ENCODE measurements around the gene ETFA.

GRCh38 chr15:76245072-76245610 is 66.1 kb downstream of the ETFA start:
- TF ChIP-seq ARID3A (IDR thresholded peaks at IDR 0.05; ENCODE audit: borderline replicate concordance, low read depth, low read length) (no peak), NONO (IDR thresholded peaks at IDR 0.05; ENCODE audit: low read depth in 2 of 2, low read length in 1 of 2) (no peak), ZNF354B (CRISPR knock-in tag; IDR thresholded peaks at IDR 0.05) (no peak), MAFK (IDR thresholded peaks at IDR 0.05; ENCODE audit: low read length) (no peak), ARHGAP35 (IDR thresholded peaks at IDR 0.05; ENCODE audit: partially characterized antibody) (no peak), ZNF311 (CRISPR knock-in tag; IDR thresholded peaks at IDR 0.05) (no peak)
